ENCODE data around the gene RPAP3.

- TF ChIP-seq CTCF (IDR thresholded peaks at IDR 0.05; ENCODE audit: poor library complexity, severe bottlenecking), result peak; percentile 84
- peak; percentile 97 for TF ChIP-seq POLR2AphosphoS5 (IDR thresholded peaks at IDR 0.05)
- peak; percentile 50 for TF ChIP-seq EP300 (conservative IDR thresholded peaks at IDR 0.05; ENCODE audit: poor library complexity, severe bottlenecking)
- TF ChIP-seq EZH2 (IDR thresholded peaks at IDR 0.05; ENCODE audit: borderline replicate concordance, insufficient read depth, low read length, poor library complexity, severe bottlenecking), result no peak
- TF ChIP-seq REST (IDR thresholded peaks at IDR 0.05; ENCODE audit: borderline replicate concordance), result peak; percentile 37
Observed at GRCh38 chr12:47705566-47706425, at the start of gene RPAP3.
